ENCODE results near the gene SEZ6L. TPM values are rescaled to one million over a fixed set of nuclear protein-coding genes. Genes with fewer than 3 reads are reported as not detected.

The SEZ6L gene
- total RNA-seq, 1 experiment from 2014 or later = 0.13 TPM

DNA sequence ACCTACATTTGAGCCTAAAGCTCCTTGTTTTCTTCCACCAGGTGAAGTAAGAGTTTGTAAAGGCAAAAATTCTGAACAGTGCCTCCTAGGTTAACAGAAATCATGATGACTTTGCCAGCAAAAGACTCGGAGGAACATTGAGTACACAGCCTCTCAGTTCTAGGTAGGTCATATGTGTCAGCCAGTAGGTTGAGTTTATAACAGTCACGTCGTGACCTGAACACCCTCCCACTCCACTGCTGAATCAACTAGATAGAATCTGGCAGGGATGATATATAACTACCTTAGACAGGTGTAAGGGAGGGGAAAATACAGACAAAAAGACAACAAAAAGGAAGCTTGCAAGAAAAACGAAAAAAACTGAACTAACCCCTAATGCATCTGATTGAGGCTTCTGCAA, 247.0 kb downstream of the SEZ6L start:
- peaks cover 7% of the 10 kb centered on the region; the same call in 1 of the 2 replicates for H3K4me1 ChIP-seq (ENCODE audit: insufficient read depth, low read length)
- H3K4me1 Mint-ChIP-seq = peaks cover 21% of the 10 kb centered on the region in 2 experiments
- no peak overlapping the region for H3K56ac ChIP-seq (ENCODE audit: insufficient read length, low read depth, low read length)
- no peak overlapping the region for H2AFZ ChIP-seq (ENCODE audit: low read length)
- no peaks in the 10 kb centered on the region for H3K79me1 ChIP-seq (ENCODE audit: insufficient read depth, low read depth, low read length, poor library complexity, severe bottlenecking)
- no peaks in the 10 kb centered on the region for H3K9me3 Mint-ChIP-seq
- TF ChIP-seq, protein P1, sequence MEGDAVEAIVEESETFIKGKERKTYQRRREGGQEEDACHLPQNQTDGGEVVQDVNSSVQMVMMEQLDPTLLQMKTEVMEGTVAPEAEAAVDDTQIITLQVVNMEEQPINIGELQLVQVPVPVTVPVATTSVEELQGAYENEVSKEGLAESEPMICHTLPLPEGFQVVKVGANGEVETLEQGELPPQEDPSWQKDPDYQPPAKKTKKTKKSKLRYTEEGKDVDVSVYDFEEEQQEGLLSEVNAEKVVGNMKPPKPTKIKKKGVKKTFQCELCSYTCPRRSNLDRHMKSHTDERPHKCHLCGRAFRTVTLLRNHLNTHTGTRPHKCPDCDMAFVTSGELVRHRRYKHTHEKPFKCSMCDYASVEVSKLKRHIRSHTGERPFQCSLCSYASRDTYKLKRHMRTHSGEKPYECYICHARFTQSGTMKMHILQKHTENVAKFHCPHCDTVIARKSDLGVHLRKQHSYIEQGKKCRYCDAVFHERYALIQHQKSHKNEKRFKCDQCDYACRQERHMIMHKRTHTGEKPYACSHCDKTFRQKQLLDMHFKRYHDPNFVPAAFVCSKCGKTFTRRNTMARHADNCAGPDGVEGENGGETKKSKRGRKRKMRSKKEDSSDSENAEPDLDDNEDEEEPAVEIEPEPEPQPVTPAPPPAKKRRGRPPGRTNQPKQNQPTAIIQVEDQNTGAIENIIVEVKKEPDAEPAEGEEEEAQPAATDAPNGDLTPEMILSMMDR (conservative IDR thresholded peaks at IDR 0.05) = no peak
- H4K5ac ChIP-seq (ENCODE audit: insufficient read length, low read depth, low read length) = no peak overlapping the region
- H2BK120ac ChIP-seq (ENCODE audit: low read depth, low read length, poor library complexity, severe bottlenecking) = no peak overlapping the region
- no peak for DNase-seq
- H4K8ac ChIP-seq (replicated peaks; ENCODE audit: insufficient read length, low read depth, low read length) = no peak overlapping the region
- H3K9me3 ChIP-seq (ENCODE audit: control insufficient read depth, low read depth, low read length) = no peaks in the 10 kb centered on the region
- no peak overlapping the region for H2AK5ac ChIP-seq (ENCODE audit: insufficient read length, low read length)
- H2BK20ac ChIP-seq (ENCODE audit: low read depth, low read length, poor library complexity, severe bottlenecking) = no peak overlapping the region
- H3K9ac ChIP-seq (ENCODE audit: extremely low read depth, insufficient read length, low read length) = no peak overlapping the region
- H3K27me3 ChIP-seq (ENCODE audit: insufficient read depth, low read length) = no peaks in the 10 kb centered on the region; the same call in 1 of the 2 replicates
- no peaks in the 10 kb centered on the region for H3K79me2 ChIP-seq (ENCODE audit: insufficient read depth, low read length)
- H3K23ac ChIP-seq (ENCODE audit: insufficient read length, low read depth, low read length) = no peak overlapping the region
- H3K27me3 Mint-ChIP-seq (ENCODE audit: low read depth) = peaks cover 6% of the 10 kb centered on the region
- H3K18ac ChIP-seq (ENCODE audit: insufficient read length, low read depth, low read length) = no peak overlapping the region
- H3K23me2 ChIP-seq (ENCODE audit: insufficient read length, low read depth, low read length, poor library complexity, severe bottlenecking) = no peaks in the 10 kb centered on the region
- no peak overlapping the region for H2BK15ac ChIP-seq (ENCODE audit: low read depth, low read length)
- H3K27ac Mint-ChIP-seq = no peak overlapping the region
- no peak overlapping the region for H4K91ac ChIP-seq (ENCODE audit: insufficient read length, low read depth, low read length)
- no peak overlapping the region for H3K4me2 ChIP-seq (ENCODE audit: insufficient read depth, insufficient read length, low read length)
- H3K27ac ChIP-seq (ENCODE audit: insufficient read length, low read depth, low read length) = no peak overlapping the region
- no peak overlapping the region for H3K4ac ChIP-seq (ENCODE audit: low read depth, low read length)
- H3T11ph ChIP-seq (ENCODE audit: low read length) = no peak overlapping the region
- no CpG with 5 or more reads among the region's 4 CpGs for WGBS (ENCODE audit: extremely low coverage, insufficient read length, low lambda C conversion rate)
- H2BK12ac ChIP-seq (ENCODE audit: insufficient read length, low read depth, low read length) = peak overlapping the region; percentile 30
- H3K36me3 Mint-ChIP-seq (ENCODE audit: insufficient read depth in 1 of 3, low read depth in 3 of 3) = no peaks in the 10 kb centered on the region
- no peak overlapping the region for H3K4me3 Mint-ChIP-seq
- no peak overlapping the region for H3K14ac ChIP-seq (ENCODE audit: insufficient read depth, low read length)
- H4K20me1 ChIP-seq (ENCODE audit: control insufficient read depth, insufficient read depth, insufficient read length) = no peaks in the 10 kb centered on the region
- H2BK5ac ChIP-seq (ENCODE audit: insufficient read length, low read length) = no peak overlapping the region
